Middle frontal gyrus (tissue), 1 donor: ENCODE data around the gene COPS3.

Experiments
- DNase-seq: peaks from one replicate; pipeline ENCODE4 v3.0.0-alpha.2; 2015; ENCODE audit warnings: low spot score; ENCODE audit errors: extremely low spot score

Gene COPS3

DNA sequence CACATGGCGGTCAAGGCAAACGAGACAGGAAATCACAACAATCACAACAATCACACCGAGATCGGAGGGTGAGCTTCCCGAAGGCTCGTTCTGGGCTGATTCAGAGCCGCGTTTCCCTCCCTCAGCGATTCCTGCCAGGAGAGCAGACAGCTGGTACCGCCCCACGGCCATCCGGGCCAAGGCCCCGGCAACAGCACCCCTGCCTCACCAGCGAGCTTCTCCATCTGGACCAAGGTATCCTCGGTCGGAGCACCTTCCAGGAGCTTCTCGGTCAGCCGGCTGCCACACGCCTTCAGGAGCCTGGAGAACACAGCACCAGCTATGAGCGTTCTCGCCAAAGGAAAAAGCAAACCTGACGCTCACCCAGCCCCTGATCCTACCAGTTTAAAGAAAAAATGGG, 59.7 kb downstream of the COPS3 start:
- DNase-seq, result no peak

DNA sequence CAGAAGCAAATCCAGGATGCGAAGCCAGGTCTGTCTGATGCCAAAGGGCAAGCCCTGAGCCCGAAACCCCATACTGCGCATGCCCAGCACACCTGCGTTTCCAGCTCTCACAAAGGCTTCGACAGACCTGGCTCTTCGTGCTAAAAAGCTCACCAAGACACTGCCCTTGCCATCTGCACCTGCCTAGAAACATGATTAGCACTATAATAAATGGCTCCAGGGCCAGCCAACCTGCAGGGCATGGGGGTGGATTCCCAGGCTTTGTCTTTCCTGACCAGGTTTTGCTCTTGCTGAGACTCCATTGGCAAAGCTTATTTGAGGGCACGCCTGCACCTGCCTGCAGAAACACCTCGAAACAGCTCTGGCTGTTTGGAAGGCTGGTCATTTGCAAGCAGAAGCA, 60.5 kb downstream of the COPS3 start:
- no peak for DNase-seq

GRCh38 chr17:17217995-17218394, 63.1 kb downstream of the COPS3 start:
- DNase-seq, result no peak

DNA sequence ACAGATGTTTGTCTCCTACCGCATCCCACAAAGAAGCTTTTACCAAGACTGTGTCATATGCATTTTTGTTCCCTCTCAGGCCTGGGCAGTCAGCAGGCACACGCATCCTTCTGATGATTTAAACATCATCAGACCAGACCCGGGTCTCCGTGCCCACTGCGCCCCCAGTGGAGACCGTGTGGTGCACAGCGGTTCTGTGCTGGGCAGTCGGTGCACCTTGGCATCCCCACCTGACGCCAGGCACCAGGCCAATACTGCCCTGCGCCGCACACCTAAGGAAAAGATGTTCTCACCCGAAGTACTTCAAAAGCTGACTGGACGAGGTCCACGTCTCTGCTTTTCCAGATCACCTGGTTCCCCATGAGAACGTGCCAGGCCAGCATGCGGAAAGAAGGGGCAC, 64.3 kb downstream of the COPS3 start:
- DNase-seq, result no peak

- no peak for DNase-seq
Observed at GRCh38 chr17:17216236-17216635, 64.8 kb downstream of the COPS3 start.

DNA sequence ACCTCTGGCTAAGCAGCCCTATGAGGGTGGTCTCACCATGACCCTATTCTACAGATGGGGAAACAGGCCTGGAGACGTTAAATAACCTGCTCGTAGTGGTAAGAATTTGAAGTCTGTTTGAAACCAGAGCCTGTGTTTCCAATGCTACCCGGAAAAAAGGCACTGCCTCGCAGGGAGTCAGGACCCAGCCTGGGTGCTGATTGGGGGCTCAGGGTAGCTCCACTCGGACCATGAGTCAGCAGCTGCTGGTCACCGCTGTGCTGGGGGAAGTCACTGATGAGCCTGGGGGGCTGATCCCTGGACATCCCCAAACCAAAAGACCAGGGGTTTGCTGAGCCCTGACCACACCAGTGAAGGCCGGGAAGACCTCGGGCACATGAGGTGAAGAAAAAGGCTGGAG, 65.5 kb downstream of the COPS3 start:
- DNase-seq, result no peak

DNA sequence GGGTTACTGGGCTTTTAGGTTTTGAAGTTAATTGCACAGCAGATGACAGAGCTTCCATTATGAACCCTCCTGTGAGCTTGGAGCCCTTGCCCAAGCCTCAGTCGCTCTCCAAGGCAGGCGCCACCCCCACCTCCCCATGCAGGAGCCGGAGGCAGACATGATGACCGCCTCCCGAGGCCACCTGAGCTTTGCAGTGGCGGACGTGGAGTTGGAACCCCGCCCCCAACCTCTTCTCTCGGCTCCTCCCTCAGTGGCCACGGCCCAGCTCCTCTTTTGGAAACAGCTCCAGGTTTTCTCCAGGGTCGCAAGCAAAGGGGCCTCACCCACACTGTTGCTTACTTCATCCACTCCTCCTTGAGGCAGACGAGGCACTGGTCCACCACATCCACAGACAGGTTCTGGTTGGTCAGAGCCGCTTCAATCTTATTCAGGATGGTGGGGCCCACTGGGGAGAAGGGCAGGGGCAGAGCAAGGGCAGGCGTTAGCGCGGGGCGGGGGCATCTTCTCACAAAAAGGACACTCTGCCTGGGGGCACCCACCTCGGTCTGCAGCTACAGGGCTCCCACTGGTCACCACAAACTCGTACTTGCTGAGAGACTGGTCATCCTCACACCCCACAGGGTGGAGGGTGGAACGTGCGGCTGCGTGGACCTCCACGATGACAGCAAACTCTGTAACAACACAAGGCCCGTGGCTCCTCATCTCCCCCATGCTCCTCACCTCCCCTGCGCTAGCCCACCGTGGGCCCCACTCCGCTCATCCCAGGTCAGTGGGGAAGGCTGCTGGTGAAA, 66.2 kb downstream of the COPS3 start:
- no peak for DNase-seq

DNA sequence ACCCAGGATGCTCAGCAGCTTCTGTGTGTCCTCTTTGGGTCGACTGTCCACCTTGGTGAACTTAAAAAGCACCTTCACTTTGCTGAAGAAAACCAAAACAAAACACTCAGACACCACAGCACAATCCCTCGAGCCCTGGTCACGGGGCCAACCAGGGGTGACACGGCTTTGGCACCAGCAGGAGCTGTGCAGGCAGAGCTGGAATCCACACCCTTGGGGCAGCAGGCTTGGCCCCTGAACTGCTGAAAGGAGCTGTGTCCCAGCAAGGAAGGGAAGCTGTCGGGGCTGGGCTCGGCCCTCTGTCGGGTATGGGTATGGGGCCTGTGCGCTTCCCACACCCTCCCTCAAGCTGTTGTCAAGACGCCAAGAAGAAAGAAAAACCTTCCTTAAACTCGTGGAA, 67.3 kb downstream of the COPS3 start:
- no peak for DNase-seq

GRCh38 chr17:17207998-17208397, 73.0 kb downstream of the COPS3 start:
- DNase-seq, result no peak

DNA sequence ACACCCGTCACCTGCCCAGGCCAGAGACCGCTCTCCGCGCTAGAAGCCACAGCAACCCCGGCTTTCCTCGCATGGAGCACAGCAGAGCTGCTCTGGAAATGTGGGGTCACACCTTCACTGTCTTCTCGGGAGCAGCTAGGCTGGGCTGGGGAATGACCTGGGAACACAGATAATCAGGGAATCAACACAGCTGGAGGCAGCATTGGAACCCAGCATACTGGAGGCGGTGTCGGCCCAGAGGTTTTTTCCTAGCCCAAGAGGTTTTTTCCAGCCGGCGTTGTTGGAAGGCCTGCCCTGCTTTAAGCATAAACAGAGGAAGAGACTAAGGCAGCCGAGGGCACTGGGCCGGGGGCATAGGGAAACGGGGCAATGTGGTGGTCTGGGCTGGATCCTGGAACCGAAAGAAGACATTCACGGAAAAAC, 74.1 kb downstream of the COPS3 start:
- DNase-seq, result no peak

- no peak for DNase-seq
Observed at GRCh38 chr17:17206124-17206912, 74.7 kb downstream of the COPS3 start, which contains the start of gene PLD6. Gene PLD6 (minus strand): TSS chr17:17206333. CDS start chr17:17206286, 47 bp downstream.

DNA sequence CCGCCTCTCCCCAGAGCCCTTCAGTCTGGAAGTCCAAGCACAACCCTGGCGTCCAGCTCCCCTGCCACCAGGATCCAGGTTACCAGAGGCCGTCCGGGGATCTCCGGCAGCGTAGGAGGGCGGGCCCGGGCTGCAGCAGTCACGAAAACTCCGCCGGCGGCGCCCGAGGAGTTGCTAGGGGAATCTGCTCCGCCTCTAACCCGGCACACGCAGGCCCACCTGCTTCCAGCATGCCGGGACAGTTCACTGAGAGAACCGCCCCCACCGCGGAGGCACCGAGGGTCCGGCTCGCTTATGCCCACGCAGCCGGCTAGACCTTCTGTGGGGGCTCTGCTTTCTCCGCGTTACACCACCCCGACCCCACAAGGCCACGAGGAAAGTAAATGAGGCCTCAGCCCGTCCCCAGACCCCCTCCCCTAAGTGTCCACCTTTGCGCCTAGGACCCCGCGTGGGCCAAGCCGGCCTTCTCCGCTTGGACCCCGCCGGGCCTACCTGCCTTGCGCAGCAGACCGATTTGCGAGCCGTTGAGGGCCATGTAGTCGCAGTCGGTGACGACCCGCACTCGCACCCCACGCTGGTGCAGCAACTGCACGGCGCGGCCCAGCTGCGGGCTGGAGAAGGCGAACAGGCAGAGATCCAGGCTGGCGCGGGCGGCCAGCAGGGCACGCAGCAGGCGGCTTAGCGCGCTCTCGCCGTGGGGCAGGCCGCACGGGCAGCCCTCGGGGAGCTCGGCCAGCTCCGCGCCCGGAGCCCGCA, 75.5 kb downstream of the COPS3 start:
- no peak for DNase-seq

DNA sequence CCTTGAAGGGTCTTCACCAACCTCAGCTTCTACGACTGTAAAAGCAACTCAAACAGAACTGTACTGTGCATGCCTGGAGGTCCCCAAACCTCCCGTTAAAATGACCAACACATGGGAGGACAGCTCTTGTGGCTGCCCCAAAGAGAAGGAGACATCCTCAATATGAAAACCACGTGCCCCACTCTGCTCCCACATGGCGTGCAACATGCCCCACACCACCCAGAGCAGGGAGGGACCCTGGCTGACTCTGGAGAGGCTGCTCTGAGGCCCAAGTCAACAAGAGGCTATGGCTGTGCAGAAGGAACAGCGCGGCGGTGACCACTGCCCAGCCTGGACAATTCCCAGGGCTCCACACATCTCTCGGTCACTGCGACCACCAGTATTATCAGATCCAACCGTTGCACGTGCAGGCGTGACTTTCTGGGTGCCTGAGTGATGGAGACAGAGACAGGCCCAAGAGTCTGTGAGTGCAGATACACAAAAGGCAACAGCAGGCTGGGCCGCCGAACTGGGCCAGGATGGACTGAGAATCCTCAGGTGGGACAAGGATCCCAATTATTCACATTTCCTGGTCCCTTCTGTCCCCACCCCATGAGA, 76.3 kb downstream of the COPS3 start:
- DNase-seq, result no peak

DNA sequence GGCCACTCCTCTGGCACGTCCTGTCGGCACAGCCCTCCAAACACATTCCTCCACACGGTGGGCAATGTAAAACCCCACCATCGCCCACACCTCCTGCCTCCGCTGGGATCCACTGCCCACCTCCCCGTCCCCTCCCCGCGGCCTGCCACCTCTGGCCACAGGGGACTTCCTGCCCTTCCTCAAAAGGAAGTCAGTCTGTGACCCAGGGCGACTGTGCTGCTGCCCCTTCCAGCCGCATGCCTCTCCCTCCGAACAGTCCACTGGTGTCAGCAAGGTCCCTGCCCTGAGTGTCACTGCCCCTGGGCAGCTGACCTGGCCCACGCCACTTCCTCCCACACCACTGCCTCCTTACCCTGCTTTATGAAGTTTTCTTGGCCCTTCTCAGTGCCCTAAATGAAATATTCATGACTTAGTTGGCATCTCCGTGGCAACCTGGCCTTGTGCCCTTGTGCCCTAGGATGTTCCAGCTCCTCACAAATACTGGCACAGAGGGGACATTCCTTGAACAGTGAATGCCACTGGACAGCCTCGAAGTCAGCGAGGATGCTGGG, 76.9 kb downstream of the COPS3 start:
- DNase-seq, result no peak

GRCh38 chr17:17203173-17203730, 77.8 kb downstream of the COPS3 start:
- DNase-seq, result no peak

DNA sequence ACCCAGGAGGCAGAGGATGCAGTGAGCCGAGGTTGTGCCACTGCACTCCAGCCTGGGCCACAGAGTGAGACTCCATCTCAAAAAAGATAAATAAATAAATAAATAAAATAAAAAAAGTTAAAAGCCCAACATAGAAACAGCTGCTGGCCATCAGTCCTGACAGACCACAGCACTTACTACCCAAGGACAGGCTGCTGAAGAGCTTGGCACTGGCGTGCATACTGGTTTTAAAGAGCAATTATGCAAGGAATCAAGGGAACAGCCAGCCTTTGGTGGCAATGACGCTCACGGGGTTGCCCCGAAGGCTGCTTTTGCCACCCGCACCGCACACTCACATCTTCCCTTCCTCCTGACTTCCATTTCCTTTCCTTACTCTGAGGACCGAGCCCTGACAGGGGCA, 79.1 kb downstream of the COPS3 start:
- DNase-seq, result no peak

GRCh38 chr17:17201271-17201670, 79.8 kb downstream of the COPS3 start:
- no peak for DNase-seq

- no peak for DNase-seq
Observed at GRCh38 chr17:17200831-17201230, 80.2 kb downstream of the COPS3 start.

- DNase-seq, result no peak
Observed at GRCh38 chr17:17200311-17200710, 80.7 kb downstream of the COPS3 start.

DNA sequence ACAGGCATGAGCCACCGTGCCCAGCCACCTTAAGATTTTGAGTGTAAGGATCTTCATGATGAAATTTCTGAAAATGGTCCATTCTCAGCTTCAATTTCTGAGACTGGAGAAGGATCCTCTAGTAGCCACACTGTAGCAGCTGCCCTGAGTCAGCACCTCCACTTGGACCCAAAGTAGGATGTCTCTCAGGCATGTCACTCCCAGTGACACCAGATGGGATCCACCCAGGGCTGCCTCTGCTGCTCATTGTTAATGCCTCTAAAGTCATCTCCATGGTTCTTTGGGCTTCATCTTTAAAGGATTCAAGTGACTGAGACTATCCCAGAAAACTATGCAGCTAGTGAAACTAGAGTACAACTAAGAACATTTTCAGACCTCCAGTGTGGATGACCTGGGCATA, 82.8 kb downstream of the COPS3 start:
- DNase-seq, result no peak

DNA sequence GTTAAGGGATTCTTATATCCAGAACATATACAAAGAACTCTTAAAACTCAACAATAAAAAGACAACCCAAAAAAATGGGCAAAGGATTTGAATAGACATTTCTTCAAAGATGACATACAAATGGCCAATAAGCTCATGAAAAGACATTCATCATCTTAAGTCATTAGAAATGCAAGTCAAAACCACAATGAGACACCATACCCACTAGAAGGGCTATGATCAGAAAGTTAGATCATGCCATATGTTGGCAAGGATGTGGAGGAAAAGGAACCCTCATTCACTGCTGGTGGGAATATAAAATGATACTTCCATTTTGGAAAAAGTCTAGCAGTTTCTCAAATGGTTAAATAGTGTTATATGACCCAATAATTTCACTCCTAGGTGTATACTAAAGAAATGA, 84.3 kb downstream of the COPS3 start:
- DNase-seq, result no peak
